Astrocyte (in vitro differentiated cells and primary cell): Measurements from ENCODE around the gene CACNA2D4. TPM values are rescaled to one million over a fixed set of nuclear protein-coding genes. Genes with fewer than 3 reads are reported as not detected.
A peak's percentile ranks its signal among the peaks of the same experiment; 100 is the strongest.

Experiments
- DNase-seq: peaks from one replicate; pipeline ENCODE4 v3.0.0-alpha.2; 2010; ENCODE audit warnings: low read depth
- FAIRE-seq: peaks from 2 replicates; lab custom pipeline; 2011; peaks lifted over from hg19 to GRCh38; lab: Jason Lieb, UNC
- H2AFZ ChIP-seq: 2 replicates; pipeline ENCODE4 v1.6.0; 2012; ENCODE audit warnings: low read depth, low read length, inconsistent platforms
- H3K27ac ChIP-seq: 2 replicates; pipeline ENCODE4 v1.5.1; 2011; ENCODE audit warnings: low read depth, low read length, inconsistent platforms
- H3K27me3 ChIP-seq: 2 replicates; pipeline ENCODE4 v1.6.0; 2011; ENCODE audit warnings: low read length, inconsistent platforms; ENCODE audit not compliant: insufficient read depth
- H3K36me3 ChIP-seq: 2 replicates; pipeline ENCODE4 v1.5.1; 2011; ENCODE audit warnings: low read length, inconsistent platforms; ENCODE audit not compliant: insufficient read depth
- H3K4me1 ChIP-seq: 2 replicates; pipeline ENCODE4 v1.5.1; 2011; ENCODE audit warnings: low read length, inconsistent platforms; ENCODE audit not compliant: insufficient read depth
- H3K4me2 ChIP-seq: 2 replicates; pipeline ENCODE4 v1.6.0; 2012; ENCODE audit warnings: low read length, inconsistent platforms
- H3K4me3 ChIP-seq: 2 replicates; pipeline ENCODE4 v1.5.1; 2011; ENCODE audit warnings: low read depth, mild to moderate bottlenecking, low read length, inconsistent platforms; ENCODE audit not compliant: insufficient read depth
- H3K79me2 ChIP-seq: 2 replicates; pipeline ENCODE4 v1.6.0; 2012; ENCODE audit warnings: mild to moderate bottlenecking, low read length, inconsistent platforms; ENCODE audit not compliant: insufficient read depth
- H3K9ac ChIP-seq: 2 replicates; pipeline ENCODE4 v1.6.0; 2012; ENCODE audit warnings: mild to moderate bottlenecking, low read length, inconsistent platforms
- H3K9me3 ChIP-seq: 2 replicates; pipeline ENCODE4 v1.5.1; 2012; ENCODE audit warnings: low read depth, mild to moderate bottlenecking, low read length, inconsistent platforms; ENCODE audit not compliant: insufficient read depth
- H4K20me1 ChIP-seq: 2 replicates; pipeline ENCODE4 v1.6.0; 2012; ENCODE audit warnings: low read length, inconsistent platforms; ENCODE audit not compliant: insufficient read depth
- H3K27ac Mint-ChIP-seq: one replicate; pipeline ENCODE4 v1.8.0; 2021; ENCODE audit warnings: mild to moderate bottlenecking, mixed read lengths; ENCODE audit not compliant: unreplicated experiment
- H3K27me3 Mint-ChIP-seq: one replicate; pipeline ENCODE4 v1.8.0; 2021; ENCODE audit warnings: low read depth, mixed read lengths; ENCODE audit not compliant: unreplicated experiment
- H3K36me3 Mint-ChIP-seq: one replicate; pipeline ENCODE4 v1.8.0; 2021; ENCODE audit warnings: low read depth, mixed read lengths; ENCODE audit not compliant: unreplicated experiment
- H3K4me1 Mint-ChIP-seq: one replicate; pipeline ENCODE4 v1.8.0; 2021; ENCODE audit warnings: low read depth, mixed read lengths; ENCODE audit not compliant: unreplicated experiment
- H3K4me3 Mint-ChIP-seq: one replicate; pipeline ENCODE4 v1.8.0; 2021; ENCODE audit warnings: mild to moderate bottlenecking, moderate library complexity, mixed read lengths; ENCODE audit not compliant: unreplicated experiment
- H3K9me3 Mint-ChIP-seq: one replicate; pipeline ENCODE4 v1.8.0; 2021; ENCODE audit warnings: mild to moderate bottlenecking, mixed read lengths; ENCODE audit not compliant: unreplicated experiment
- EZH2 ChIP-seq: IDR thresholded peaks from 2 replicates; pipeline ENCODE4 v1.6.1; 2012; ENCODE audit warnings: mild to moderate bottlenecking, low read length, inconsistent platforms; ENCODE audit not compliant: insufficient read depth
- total RNA-seq: library from RNA; stranded (reverse); gene quantifications from 2 replicates; pipeline ENCODE4 v1.2.1, GENCODE V29; 2021
- TF ChIP-seq, protein P1 (sequence below): IDR thresholded peaks from 2 replicates; pipeline ENCODE4 v1.5.1; 2011; ENCODE audit warnings: low read depth, mild to moderate bottlenecking, inconsistent platforms, low read length, moderate library complexity; ENCODE audit not compliant: insufficient read depth

The CACNA2D4 gene
- total RNA-seq, 1 donor from 2014 or later: 0.09 TPM

- no peak overlapping the region for H3K4me2 ChIP-seq
- peak overlapping the region; percentile 54 for H3K27ac Mint-ChIP-seq
- peaks cover 8% of the 10 kb centered on the region for H3K79me2 ChIP-seq
- DNase-seq (no peak), FAIRE-seq (peak; percentile 17)
- no peak overlapping the region for H3K4me3 ChIP-seq
- H3K9me3 Mint-ChIP-seq: no peaks in the 10 kb centered on the region
- H3K4me1 Mint-ChIP-seq: peaks cover 31% of the 10 kb centered on the region
- no peaks in the 10 kb centered on the region for H3K27me3 Mint-ChIP-seq
- H4K20me1 ChIP-seq: peaks cover 27% of the 10 kb centered on the region
- H2AFZ ChIP-seq: no peak overlapping the region
- H3K9ac ChIP-seq: no peak overlapping the region
- no peaks in the 10 kb centered on the region for H3K27me3 ChIP-seq
- peaks cover 2% of the 10 kb centered on the region for H3K36me3 Mint-ChIP-seq
- TF ChIP-seq, protein P1, sequence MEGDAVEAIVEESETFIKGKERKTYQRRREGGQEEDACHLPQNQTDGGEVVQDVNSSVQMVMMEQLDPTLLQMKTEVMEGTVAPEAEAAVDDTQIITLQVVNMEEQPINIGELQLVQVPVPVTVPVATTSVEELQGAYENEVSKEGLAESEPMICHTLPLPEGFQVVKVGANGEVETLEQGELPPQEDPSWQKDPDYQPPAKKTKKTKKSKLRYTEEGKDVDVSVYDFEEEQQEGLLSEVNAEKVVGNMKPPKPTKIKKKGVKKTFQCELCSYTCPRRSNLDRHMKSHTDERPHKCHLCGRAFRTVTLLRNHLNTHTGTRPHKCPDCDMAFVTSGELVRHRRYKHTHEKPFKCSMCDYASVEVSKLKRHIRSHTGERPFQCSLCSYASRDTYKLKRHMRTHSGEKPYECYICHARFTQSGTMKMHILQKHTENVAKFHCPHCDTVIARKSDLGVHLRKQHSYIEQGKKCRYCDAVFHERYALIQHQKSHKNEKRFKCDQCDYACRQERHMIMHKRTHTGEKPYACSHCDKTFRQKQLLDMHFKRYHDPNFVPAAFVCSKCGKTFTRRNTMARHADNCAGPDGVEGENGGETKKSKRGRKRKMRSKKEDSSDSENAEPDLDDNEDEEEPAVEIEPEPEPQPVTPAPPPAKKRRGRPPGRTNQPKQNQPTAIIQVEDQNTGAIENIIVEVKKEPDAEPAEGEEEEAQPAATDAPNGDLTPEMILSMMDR: no peak
- TF ChIP-seq EZH2: no peak
- no peaks in the 10 kb centered on the region for H3K36me3 ChIP-seq
- H3K4me3 Mint-ChIP-seq: no peak overlapping the region
- peaks cover 19% of the 10 kb centered on the region for H3K4me1 ChIP-seq
- H3K9me3 ChIP-seq: no peaks in the 10 kb centered on the region
- no peak overlapping the region for H3K27ac ChIP-seq
These were observed 144.4 kb downstream of the CACNA2D4 start for GRCh38 chr12:1773937-1774655.

DNA sequence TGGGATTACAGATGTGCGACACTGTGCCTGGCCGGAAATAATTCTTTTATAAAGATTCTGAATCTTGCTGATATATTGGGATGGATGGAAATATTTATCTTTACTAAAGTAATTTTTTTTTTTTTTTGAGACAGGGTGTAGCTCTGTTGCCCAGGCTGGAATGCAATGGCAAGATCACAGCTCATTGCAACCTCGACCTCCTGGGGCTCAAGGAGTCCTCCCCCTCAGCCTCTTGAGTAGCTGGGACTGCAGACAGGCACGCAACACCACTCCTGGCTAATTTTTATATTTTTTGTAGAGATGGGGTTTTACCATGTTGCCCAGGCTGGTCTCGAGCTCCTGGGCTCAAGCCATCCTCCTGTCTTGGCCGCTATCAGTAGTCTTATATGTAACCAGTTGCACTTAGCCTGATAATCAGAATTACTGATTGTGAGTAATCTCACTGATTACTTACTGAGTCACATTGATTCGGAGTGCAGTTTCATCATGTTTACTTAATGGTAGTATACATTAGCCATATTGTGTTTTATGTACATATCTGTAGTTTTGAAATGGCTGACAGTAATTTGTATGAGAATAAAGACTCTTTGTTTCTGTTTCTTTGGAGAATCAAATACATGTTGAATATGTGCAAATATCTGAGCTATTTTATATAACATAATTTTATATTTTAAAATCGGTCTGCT lies 148.5 kb downstream of the CACNA2D4 start:
- no peaks in the 10 kb centered on the region for H3K4me1 ChIP-seq
- no peaks in the 10 kb centered on the region for H3K36me3 ChIP-seq
- FAIRE-seq (no peak), DNase-seq (no peak)
- TF ChIP-seq, protein P1: no peak
- no peak for TF ChIP-seq EZH2
- no peak overlapping the region for H3K27ac ChIP-seq
- Mint-ChIP-seq H3K27ac (no peak overlapping the region), H3K9me3 (no peaks in the 10 kb centered on the region), H3K4me3 (no peak overlapping the region), H3K4me1 (peaks cover 8% of the 10 kb centered on the region), H3K36me3 (no peaks in the 10 kb centered on the region), H3K27me3 (no peaks in the 10 kb centered on the region)
- H3K27me3 ChIP-seq: no peaks in the 10 kb centered on the region
- no peaks in the 10 kb centered on the region for H3K9me3 ChIP-seq
- H3K9ac ChIP-seq: no peak overlapping the region
- H4K20me1 ChIP-seq: peaks cover 23% of the 10 kb centered on the region
- no peak overlapping the region for H3K4me3 ChIP-seq
- no peak overlapping the region for H2AFZ ChIP-seq
- no peak overlapping the region for H3K4me2 ChIP-seq
- H3K79me2 ChIP-seq: peaks cover 8% of the 10 kb centered on the region

DNA sequence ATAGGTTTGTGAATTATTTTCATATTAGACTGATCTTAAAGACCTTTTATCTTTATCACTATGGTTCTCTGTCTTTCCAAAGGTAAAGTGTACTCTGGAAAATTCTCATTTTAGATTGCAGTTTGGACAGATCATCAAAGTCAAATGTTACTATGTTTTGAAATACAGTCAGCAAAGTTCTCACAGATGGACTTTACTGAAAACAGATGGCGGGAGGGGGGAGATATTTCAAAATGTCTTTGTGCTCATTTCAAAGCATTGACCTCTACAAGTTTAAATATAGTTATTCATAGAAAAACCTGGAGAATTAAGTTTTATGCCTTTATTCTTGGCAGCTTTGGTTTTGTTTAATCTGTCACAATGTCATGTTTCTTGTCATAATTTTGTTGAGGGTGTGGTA lies 149.8 kb downstream of the CACNA2D4 start:
- no peak for DNase-seq
- H3K9me3 ChIP-seq: no peaks in the 10 kb centered on the region
- no peaks in the 10 kb centered on the region for H3K9me3 Mint-ChIP-seq
- no peak overlapping the region for H3K9ac ChIP-seq
- no peaks in the 10 kb centered on the region for H3K4me1 ChIP-seq
- H3K4me3 ChIP-seq: no peak overlapping the region
- TF ChIP-seq EZH2: no peak
- TF ChIP-seq, protein P1: no peak
- H3K4me2 ChIP-seq: no peak overlapping the region
- peaks cover 23% of the 10 kb centered on the region for H4K20me1 ChIP-seq
- no peaks in the 10 kb centered on the region for H3K27me3 ChIP-seq
- no peaks in the 10 kb centered on the region for H3K36me3 Mint-ChIP-seq
- no peaks in the 10 kb centered on the region for H3K36me3 ChIP-seq
- FAIRE-seq: no peak
- no peak overlapping the region for H3K27ac Mint-ChIP-seq
- no peak overlapping the region for H2AFZ ChIP-seq
- H3K79me2 ChIP-seq: peaks cover 13% of the 10 kb centered on the region
- no peaks in the 10 kb centered on the region for H3K27me3 Mint-ChIP-seq
- no peak overlapping the region for H3K27ac ChIP-seq
- H3K4me1 Mint-ChIP-seq: peaks cover 3% of the 10 kb centered on the region
- H3K4me3 Mint-ChIP-seq: no peak overlapping the region
